Measurements from ENCODE around the gene PPP1CA. TPM values are rescaled to one million over a fixed set of nuclear protein-coding genes. Genes with fewer than 3 reads are reported as not detected.

The PPP1CA gene
- total and polyA plus RNA-seq, 5 donors, result 73.1 to 93.4 (median 79.4) TPM

- H3K4me3 ChIP-seq (ENCODE audit: low read length), result no peak overlapping the region
- H3K27me3 ChIP-seq (ENCODE audit: control insufficient read depth, insufficient read depth), result no peaks in the 10 kb centered on the region
- ATAC-seq (no peak), DNase-seq (no peak)
- intact Hi-C loops (cut with DNase I), result loop anchor here in 1 of 4 donors (10.0 kb wide), 1 partner anchor 51 kb away; the partner anchor contains the start of gene TMEM134
- H3K4me1 ChIP-seq (ENCODE audit: control insufficient read depth, insufficient read depth, low read length), result peaks cover 3% of the 10 kb centered on the region
- 69% methylated on average over 2 of the region's 2 CpGs for WGBS
- no peak overlapping the region for H3K27ac ChIP-seq (ENCODE audit: low read length)
- H3K9me3 ChIP-seq (ENCODE audit: control insufficient read depth, low read length), result no peaks in the 10 kb centered on the region
Observed at GRCh38 chr11:67413266-67413849, 11.7 kb upstream of the PPP1CA start.

- Histone ChIP-seq H3K4me1 (ENCODE audit: control insufficient read depth, insufficient read depth, low read length) (peaks cover 3% of the 10 kb centered on the region), H3K27me3 (ENCODE audit: control insufficient read depth, insufficient read depth) (no peaks in the 10 kb centered on the region), H3K9me3 (ENCODE audit: control insufficient read depth, low read length) (no peaks in the 10 kb centered on the region), H3K27ac (ENCODE audit: low read length) (no peak overlapping the region), H3K4me3 (ENCODE audit: low read length) (no peak overlapping the region)
- DNase-seq (no peak), ATAC-seq (no peak)
- intact Hi-C loops (cut with DNase I), result loop anchor here in 1 of 4 donors (10.0 kb wide), 1 partner anchor 52 kb away; the partner anchor contains the start of gene TMEM134
- WGBS, result 74% methylated on average over 9 of the region's 9 CpGs
Observed at GRCh38 chr11:67412495-67413179, 11.0 kb upstream of the PPP1CA start.

GRCh38 chr11:67411785-67412152 lies 10.1 kb upstream of the PPP1CA start:
- no peaks in the 10 kb centered on the region for H3K27me3 ChIP-seq (ENCODE audit: control insufficient read depth, insufficient read depth)
- H3K4me3 ChIP-seq (ENCODE audit: low read length), result no peak overlapping the region
- H3K4me1 ChIP-seq (ENCODE audit: control insufficient read depth, insufficient read depth, low read length), result peaks cover 3% of the 10 kb centered on the region
- no peaks in the 10 kb centered on the region for H3K9me3 ChIP-seq (ENCODE audit: control insufficient read depth, low read length)
- DNase-seq (no peak), ATAC-seq (no peak)
- WGBS, result 53% methylated on average over 7 of the region's 7 CpGs
- no peak overlapping the region for H3K27ac ChIP-seq (ENCODE audit: low read length)
- intact Hi-C loops (cut with DNase I), result loop anchor here in 1 of 4 donors (10.0 kb wide), 1 partner anchor 53 kb away; the partner anchor contains the start of gene TMEM134

- 76% methylated on average over 17 of the region's 17 CpGs for WGBS
- intact Hi-C loops (cut with DNase I), result loop anchor here in 1 of 4 donors (10.0 kb wide), 1 partner anchor 54 kb away; the partner anchor contains the start of gene TMEM134
- no peak for ATAC-seq
- no peaks in the 10 kb centered on the region for H3K4me1 ChIP-seq (ENCODE audit: control insufficient read depth, insufficient read depth, low read length)
- H3K9me3 ChIP-seq (ENCODE audit: control insufficient read depth, low read length), result no peaks in the 10 kb centered on the region
- no peaks in the 10 kb centered on the region for H3K27me3 ChIP-seq (ENCODE audit: control insufficient read depth, insufficient read depth)
- no peak overlapping the region for H3K27ac ChIP-seq (ENCODE audit: low read length)
- no peak for DNase-seq
- no peak overlapping the region for H3K4me3 ChIP-seq (ENCODE audit: low read length)
Observed at GRCh38 chr11:67410984-67411784, 9.5 kb upstream of the PPP1CA start.

- Histone ChIP-seq H3K27ac (ENCODE audit: low read length) (no peak overlapping the region), H3K9me3 (ENCODE audit: control insufficient read depth, low read length) (no peaks in the 10 kb centered on the region), H3K27me3 (ENCODE audit: control insufficient read depth, insufficient read depth) (no peaks in the 10 kb centered on the region), H3K4me1 (ENCODE audit: control insufficient read depth, insufficient read depth, low read length) (no peaks in the 10 kb centered on the region), H3K4me3 (ENCODE audit: low read length) (no peak overlapping the region)
- ATAC-seq (no peak), DNase-seq (no peak)
- intact Hi-C loops (cut with DNase I), result loop anchor here in 1 of 4 donors (10.0 kb wide), 1 partner anchor 54 kb away; the partner anchor contains the start of gene TMEM134
- 68% methylated on average over 15 of the region's 15 CpGs for WGBS
Observed at GRCh38 chr11:67410369-67410831, 8.7 kb upstream of the PPP1CA start.

GRCh38 chr11:67409781-67410368 lies 8.2 kb upstream of the PPP1CA start:
- Histone ChIP-seq H3K9me3 (ENCODE audit: control insufficient read depth, low read length) (no peaks in the 10 kb centered on the region), H3K27ac (ENCODE audit: low read length) (no peak overlapping the region), H3K27me3 (ENCODE audit: control insufficient read depth, insufficient read depth) (no peaks in the 10 kb centered on the region), H3K4me3 (ENCODE audit: low read length) (no peak overlapping the region), H3K4me1 (ENCODE audit: control insufficient read depth, insufficient read depth, low read length) (no peaks in the 10 kb centered on the region)
- DNase-seq, result peak in 1 of 3 donors; percentile 51
- no peak for ATAC-seq
- intact Hi-C loops (cut with DNase I), result loop anchor here in 2 of 4 donors (10.0 kb wide), 2 partner anchors 55 to 95 kb away; partner anchors contain the start of genes CDK2AP2 (in 1 of the 2), PITPNM1 (in 1 of the 2) and TMEM134 (in 1 of the 2)
- 32% methylated on average over 13 of the region's 13 CpGs for WGBS

- intact Hi-C loops (cut with DNase I), result loop anchor here in 1 of 4 donors (10.0 kb wide), 1 partner anchor 96 kb away; the partner anchor contains the start of genes CDK2AP2 and PITPNM1
- Histone ChIP-seq H3K27ac (ENCODE audit: low read length) (no peak overlapping the region), H3K27me3 (ENCODE audit: control insufficient read depth, insufficient read depth) (no peaks in the 10 kb centered on the region), H3K4me1 (ENCODE audit: control insufficient read depth, insufficient read depth, low read length) (no peaks in the 10 kb centered on the region), H3K9me3 (ENCODE audit: control insufficient read depth, low read length) (no peaks in the 10 kb centered on the region), H3K4me3 (ENCODE audit: low read length) (no peak overlapping the region)
- no peak for ATAC-seq
- no peak for DNase-seq
- WGBS, result 59% methylated on average over 24 of the region's 24 CpGs
Observed at GRCh38 chr11:67409261-67409666, 7.6 kb upstream of the PPP1CA start.

GRCh38 chr11:67408437-67409200 lies 7.0 kb upstream of the PPP1CA start:
- Histone ChIP-seq H3K4me3 (ENCODE audit: low read length) (no peak overlapping the region), H3K9me3 (ENCODE audit: control insufficient read depth, low read length) (no peaks in the 10 kb centered on the region), H3K27me3 (ENCODE audit: control insufficient read depth, insufficient read depth) (no peaks in the 10 kb centered on the region), H3K4me1 (ENCODE audit: control insufficient read depth, insufficient read depth, low read length) (no peaks in the 10 kb centered on the region), H3K27ac (ENCODE audit: low read length) (no peak overlapping the region)
- 76% methylated on average over 18 of the region's 18 CpGs for WGBS
- ATAC-seq (no peak), DNase-seq (no peak)
- intact Hi-C loops (cut with DNase I), result loop anchor here in 1 of 4 donors (10.0 kb wide), 1 partner anchor 96 kb away; the partner anchor contains the start of genes CDK2AP2 and PITPNM1

GRCh38 chr11:67407688-67408163 lies 6.1 kb upstream of the PPP1CA start:
- 64% methylated on average over 12 of the region's 12 CpGs for WGBS
- Histone ChIP-seq H3K9me3 (ENCODE audit: control insufficient read depth, low read length) (no peaks in the 10 kb centered on the region), H3K4me3 (ENCODE audit: low read length) (no peak overlapping the region), H3K27ac (ENCODE audit: low read length) (no peak overlapping the region), H3K4me1 (ENCODE audit: control insufficient read depth, insufficient read depth, low read length) (no peaks in the 10 kb centered on the region), H3K27me3 (ENCODE audit: control insufficient read depth, insufficient read depth) (no peaks in the 10 kb centered on the region)
- DNase-seq, result no peak
- no peak for ATAC-seq
- intact Hi-C loops (cut with DNase I), result loop anchor here in 1 of 4 donors (10.0 kb wide), 1 partner anchor 97 kb away; the partner anchor contains the start of genes CDK2AP2 and PITPNM1

Measured in right cardiac atrium (tissue), 5 donors.